Loucy (cell line): Measurements from ENCODE around the gene SMPX.

ENCODE experiments used
- CTCF ChIP-seq: fragments of 200-600 bp; sonication (generic); conservative IDR thresholded peaks from 2 replicates; pipeline ENCODE4 v1.5.1; 2014; ENCODE audit warnings: mild to moderate bottlenecking, antibody characterized with exemption, low read length
- EZH2phosphoT487 ChIP-seq: fragments of 200-600 bp; IDR thresholded peaks from 2 replicates; pipeline ENCODE4 v1.6.1; 2018; ENCODE audit warnings: antibody characterized with exemption, mild to moderate bottlenecking, moderate library complexity, borderline replicate concordance

GRCh38 chrX:21800344-21800770, 42.4 kb upstream of the SMPX start:
- TF ChIP-seq CTCF (no peak), EZH2phosphoT487 (no peak)
